ENCODE data around the gene WDR48. TPM values are rescaled to one million over a fixed set of nuclear protein-coding genes. Genes with fewer than 3 reads are reported as not detected.
A peak's percentile ranks its signal among the peaks of the same experiment; 100 is the strongest.

Gene WDR48
- total RNA-seq, 1 donor from 2014 or later = 23.4 TPM

DNA sequence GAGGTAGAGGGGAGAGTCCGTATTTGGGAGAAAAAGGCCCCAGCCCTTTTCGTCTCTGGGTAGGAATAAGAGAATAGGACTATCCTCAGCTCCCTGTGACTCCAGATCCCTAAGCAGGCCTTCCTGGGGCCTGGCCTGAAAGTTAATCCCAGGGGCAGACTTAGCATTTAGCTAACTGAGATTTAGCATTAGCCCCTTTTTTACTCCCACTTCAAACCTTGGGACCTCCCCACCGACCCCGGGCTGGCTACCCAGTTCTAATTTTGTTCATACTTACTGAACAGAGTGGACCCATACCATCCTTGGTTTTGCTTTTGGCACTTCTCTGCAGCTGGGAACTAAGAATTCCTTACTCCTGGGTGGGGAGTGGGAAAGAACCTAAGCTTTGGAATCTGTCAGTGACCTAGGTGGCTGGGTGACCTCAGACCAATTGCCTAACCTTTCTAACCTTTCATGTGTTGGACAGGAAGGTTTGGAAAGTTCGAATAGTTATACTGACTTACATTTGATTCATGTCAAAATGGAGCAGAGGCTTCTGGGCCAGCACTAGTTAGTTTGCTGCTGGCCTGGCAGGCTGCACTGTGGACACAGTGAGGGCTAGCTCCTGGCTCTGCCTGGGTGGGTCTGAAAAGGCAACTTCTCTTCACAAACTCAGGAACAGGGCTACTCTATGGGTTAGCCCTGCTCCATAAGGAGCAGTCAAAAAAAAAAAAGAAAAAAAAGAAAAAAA, 67.3 kb downstream of the WDR48 start:
- DNase-seq (ENCODE audit: low spot score) = no peak

DNA sequence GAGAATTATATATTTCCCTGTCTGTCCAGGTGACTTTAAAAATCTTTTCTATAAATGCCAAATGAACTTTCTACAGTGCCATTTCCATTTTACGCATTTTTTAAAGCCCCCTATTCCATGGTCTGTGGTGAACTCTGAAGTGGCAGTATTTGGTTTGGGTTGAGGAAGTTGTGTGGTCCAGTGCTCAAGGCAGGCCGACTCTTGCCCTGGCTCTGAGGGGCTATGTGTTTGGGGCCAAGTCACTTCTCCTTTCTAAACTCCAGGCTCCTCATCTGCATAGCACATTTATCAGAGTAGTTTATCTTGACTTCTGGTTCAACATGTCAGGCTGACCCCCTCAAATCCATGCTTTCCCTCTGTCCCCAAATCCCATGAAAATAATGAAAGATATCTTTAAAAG, 69.8 kb downstream of the WDR48 start:
- no peak for DNase-seq (ENCODE audit: low spot score)

DNA sequence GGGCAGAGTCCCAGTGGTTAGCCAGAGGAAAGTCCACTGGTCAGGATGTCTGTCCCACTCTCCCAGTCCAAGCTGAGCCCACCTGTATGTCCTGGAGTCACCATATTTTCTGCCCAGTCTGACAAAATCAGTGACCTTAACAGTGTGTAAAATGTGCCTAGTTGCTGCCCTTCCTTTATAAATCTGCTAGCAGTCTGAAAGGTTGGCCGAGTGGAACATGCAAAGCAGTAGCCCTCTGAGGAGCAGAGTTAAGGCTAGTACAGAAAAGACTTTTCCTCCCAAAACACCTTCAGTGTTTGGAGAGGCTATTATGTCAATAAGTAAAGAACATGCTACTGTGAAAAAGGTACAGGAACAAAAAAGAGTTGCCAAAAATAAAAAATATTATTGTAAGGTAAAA, 71.0 kb downstream of the WDR48 start:
- no peak for DNase-seq (ENCODE audit: low spot score)

DNA sequence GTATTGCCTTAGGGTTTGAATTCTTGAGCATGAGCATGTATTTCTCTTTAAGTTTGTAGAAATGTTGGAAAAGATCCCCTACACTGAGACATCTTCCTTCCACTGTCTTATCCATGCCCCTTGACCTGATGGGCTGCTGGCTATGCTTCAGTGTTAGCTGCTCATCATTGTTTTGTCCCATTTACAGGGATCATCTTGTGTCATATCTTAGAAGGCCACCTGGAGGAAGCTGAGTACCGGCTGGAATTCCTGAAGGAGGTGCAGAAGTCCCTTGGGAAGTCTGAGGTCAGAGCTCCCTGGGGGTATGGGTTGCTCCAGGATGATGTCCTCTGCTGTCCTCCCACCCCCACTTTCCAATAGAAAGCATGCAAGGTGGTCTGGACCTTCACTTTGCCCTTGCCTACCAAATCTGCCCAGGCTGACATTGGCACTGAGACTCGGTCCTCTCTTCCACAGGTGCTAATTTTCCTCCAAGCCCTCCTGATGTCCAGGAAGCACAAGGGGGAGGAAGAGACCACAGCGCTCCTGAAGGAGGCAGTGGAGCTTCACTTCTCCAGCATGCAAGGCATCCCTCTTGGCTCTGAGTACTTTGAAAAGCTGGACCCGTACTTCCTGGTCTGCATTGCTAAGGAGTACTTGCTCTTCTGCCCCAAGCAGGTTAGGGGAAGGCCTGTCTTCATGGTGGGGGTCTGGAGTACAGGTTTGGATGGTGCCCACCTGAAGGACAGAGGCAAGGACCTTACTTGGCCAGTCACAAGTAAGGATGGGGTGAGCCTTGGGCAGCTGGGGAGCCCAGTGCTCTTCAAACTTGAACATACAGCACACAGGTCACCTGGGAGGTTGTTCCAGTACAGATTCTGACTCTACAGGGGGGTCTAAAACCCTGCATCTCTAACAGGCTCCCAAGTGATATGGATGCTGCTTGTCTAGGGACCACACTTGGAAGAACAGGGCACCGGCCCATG, 73.3 kb downstream of the WDR48 start:
- no peak for DNase-seq (ENCODE audit: low spot score)

DNA sequence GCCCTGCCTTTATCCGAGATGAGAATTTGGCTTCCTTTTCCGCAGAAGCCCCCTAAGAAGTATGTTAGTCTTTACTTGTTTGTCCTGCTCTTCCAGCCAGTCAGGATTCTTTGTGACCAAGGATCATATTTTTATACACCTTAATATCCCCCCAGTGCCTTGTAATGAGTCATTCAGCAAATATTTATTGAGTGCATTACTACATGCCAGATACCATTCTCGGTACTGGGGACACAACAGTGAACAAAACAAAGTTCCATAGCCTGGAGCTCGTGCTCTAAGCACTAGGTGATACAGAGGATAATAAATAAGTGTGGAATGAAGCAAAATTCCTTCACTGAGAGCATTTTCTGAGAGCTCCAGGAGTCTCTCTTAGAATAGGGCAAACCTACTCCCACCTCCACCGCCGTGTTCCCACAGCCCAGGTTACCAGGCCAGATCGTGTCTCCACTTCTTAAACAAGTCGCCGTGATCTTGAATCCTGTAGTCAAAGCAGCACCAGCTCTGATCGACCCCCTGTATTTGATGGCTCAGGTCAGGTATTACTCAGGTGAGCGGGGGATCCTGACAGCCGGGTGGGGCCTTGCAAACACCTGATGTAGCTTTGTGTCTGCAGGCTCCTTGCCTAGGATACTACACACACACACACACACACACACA, 74.2 kb downstream of the WDR48 start:
- no peak for DNase-seq (ENCODE audit: low spot score)

DNA sequence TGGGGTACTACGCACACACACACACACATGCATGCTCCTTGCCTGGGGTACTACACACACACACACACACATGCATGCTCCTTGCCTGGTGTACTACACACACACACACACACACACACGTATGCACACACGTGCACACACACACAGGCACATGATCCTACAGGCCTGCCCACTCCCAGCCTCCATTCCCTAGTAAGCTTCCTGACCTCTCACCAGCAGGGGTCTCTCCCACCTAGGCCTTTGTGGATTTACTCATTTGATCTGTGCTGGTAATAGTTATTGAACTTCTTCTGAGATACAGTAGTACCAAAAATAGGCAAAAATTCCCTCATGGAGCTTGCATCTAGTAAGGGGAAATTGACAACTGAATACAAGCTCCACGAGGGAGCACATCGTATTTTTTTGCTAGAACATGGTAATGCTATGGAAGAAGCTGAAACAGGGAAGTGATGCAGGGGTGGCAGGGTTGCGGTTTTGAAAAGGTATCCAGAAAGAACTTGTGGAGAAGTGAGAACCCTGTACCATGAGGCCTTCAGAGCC, 74.8 kb downstream of the WDR48 start:
- DNase-seq (ENCODE audit: low spot score) = no peak

DNA sequence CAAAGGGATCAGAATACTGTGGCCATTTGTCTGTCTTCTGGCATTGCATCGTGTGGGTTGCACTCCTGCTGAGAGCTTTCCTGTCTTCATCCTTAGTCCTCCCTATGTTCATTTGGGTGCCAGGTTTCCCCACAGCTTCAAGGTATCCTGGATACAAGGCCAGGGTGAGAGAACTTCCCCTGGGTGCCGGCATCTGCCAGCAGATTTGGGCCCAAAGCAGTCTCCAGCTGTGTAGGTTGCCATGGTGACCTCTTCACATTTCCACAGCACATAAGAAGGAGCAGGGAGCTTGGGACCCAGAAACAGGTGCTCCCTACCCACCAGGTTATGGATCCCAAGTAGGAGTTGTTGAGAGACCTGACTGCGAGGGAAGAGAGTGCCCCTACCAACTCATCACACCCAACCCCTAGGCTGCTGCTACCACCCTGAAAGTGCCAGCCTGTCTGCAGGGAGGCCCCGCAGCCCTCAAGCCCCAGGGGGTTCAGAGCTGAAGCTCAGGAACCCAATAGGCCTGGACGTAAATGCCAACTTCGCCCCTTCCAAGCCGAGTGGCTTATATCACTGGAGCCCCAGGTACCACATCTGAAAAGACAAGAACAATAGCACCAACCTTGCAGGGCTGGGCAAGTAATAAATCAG, 75.6 kb downstream of the WDR48 start:
- no peak for DNase-seq (ENCODE audit: low spot score)

DNA sequence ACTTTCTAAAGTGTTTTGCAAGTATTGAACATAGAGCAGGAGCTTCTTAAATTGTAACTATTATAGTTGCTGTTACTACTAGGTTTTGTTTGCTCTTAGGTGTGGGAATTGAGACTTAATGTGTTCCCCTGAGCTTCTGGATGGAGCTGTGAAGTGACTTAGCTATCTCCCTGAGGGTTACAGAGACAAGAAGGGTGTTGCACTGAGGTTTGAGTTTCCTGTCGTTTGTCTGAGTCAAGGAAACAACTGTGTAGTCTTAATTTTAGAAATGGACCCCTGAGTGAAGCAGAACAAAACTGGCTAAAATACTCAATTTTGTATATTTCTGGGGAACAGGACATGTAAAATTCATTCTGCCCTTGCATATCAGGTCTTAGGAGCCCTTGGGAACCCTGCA, 76.1 kb downstream of the WDR48 start:
- no peak for DNase-seq (ENCODE audit: low spot score)

DNA sequence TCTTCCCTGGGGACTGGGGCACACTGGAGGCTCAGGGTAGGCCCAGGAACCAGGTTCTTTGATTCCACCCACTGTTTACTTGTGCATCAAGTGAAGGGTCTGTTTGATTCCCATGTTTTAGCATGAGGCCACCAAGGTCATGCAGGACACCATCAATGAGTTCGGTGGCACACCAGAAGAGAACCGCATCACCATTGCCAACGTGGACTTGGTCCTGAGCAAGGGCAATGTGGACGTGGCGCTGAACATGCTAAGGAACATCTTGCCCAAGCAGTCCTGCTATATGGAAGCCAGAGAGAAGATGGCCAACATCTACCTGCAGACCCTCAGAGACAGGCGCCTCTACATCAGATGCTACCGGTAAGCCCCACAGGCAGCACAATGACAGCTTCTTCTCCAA, 77.1 kb downstream of the WDR48 start:
- DNase-seq (ENCODE audit: low spot score) = no peak

DNA sequence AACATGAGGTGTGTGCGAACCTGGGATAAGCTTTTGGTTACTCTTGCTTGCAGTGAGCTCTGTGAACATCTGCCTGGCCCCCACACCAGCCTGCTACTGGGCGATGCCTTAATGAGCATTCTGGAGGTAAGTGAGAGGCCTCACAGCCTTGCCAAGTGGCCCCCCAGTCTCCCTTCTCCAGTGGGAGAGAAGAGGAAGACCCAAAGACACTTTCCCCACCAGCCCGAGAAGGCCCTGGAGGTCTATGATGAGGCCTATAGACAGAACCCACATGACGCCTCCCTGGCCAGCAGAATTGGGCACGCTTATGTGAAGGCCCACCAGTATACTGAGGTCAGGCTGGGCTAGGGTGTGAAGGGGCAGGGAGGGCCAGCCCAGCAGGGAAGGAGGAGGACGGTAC, 78.2 kb downstream of the WDR48 start:
- no peak for DNase-seq (ENCODE audit: low spot score)

DNA sequence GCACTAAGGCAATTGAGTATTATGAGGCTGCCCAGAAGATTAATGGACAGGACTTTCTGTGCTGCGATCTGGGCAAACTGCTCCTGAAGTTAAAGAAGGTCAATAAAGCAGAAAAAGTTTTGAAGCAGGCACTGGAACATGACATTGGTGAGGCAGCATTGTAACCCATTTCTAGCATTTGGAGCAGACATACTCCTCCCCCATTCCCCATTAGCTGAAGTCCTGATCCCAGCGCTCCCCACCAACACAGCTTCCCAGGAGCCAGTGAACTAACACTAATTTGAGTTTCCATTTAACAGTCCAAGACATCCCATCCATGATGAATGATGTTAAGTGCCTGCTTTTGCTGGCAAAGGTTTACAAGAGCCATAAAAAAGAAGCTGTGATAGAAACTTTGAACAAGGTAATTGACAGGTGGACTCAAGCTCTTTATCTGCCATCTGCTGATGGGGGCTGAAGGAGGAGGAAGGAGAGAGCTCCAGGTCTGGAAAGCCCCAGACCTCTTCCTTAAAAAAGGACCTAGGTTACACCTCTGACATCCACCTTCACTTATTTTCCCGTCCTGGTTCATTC, 79.0 kb downstream of the WDR48 start:
- DNase-seq (ENCODE audit: low spot score) = no peak

DNA sequence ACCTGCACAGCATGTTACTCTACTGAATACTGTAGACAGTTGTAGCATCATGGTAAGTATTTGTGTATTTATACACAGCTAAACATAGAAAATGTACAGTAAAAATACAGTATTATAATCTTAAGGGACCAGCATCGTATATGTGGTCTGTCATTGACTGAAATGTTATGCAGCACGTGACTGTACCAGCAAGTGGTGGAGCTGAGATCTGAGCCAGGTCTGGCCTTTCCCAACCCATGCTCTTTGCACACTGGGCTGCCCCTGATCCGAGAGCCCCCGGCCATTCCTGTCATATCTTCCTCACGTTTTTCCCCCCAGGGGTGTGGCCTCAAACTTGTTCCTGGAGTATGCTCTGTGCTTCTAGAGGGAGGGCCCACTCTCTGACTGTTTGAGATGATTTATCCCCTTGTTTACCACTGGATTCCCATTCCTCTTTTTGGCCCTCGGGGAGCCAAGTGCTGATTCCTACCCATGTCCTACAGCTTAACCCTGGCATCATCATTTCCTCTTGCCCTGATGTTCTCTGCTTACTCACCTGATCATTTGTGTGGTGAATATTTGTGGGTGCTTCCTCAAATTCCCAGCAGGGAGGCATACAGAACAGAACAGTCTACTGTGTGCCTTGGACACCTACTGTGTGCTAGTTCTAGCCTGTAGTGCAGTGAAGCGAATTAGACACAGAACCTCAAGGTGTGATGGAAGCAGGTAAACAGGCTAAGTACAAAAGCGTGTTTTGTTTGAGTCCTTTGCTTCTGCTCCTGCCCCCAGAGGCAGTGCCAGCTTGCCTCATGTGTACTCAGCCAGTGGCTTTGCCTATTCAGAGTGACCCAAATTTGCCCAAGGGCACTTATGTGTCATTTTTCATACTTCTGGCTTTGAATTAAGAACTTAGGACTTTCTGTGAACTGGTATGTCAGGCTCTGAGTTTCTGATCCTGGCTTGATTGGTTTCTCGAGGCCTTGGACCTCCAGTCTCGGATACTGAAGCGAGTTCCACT, 80.6 kb downstream of the WDR48 start:
- no peak for DNase-seq (ENCODE audit: low spot score)

DNA sequence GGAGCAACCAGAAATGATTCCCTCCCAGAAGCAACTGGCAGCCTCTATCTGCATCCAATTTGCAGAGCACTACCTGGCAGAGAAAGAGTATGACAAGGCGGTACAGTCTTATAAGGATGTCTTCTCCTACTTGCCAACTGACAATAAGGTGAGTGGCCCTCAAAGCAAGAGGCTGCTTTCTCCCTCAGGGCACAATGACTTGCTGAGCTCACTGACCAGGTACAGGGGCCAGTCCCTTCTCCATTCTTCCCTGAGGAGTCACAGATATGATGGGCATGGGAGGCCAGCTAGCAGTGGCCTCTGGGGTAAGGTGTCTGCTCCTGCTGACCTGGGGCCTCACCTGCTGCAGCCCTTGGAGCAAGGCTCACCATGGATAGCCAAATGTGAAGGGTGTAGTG, 81.3 kb downstream of the WDR48 start:
- no peak for DNase-seq (ENCODE audit: low spot score)

DNA sequence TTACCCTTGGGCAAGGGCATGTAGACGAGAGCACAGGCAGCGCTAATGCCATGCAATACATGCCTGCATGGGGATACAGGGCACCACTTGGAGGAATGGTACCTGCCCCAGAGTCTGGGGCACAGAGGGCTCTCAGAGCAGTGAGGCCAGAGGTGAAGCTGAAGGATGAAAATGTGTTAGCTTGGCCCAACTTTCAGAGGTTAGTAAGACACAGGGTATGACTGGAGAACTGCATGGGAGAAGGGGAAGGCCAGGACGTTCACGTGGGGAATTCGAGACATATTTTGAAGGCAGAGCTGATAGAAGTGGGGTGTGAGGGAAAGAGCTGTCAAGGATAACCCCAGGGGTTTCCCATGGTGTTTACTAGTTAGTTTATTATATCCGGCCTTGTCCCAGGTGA, 82.0 kb downstream of the WDR48 start:
- peak; percentile 62 for DNase-seq (ENCODE audit: low spot score)

DNA sequence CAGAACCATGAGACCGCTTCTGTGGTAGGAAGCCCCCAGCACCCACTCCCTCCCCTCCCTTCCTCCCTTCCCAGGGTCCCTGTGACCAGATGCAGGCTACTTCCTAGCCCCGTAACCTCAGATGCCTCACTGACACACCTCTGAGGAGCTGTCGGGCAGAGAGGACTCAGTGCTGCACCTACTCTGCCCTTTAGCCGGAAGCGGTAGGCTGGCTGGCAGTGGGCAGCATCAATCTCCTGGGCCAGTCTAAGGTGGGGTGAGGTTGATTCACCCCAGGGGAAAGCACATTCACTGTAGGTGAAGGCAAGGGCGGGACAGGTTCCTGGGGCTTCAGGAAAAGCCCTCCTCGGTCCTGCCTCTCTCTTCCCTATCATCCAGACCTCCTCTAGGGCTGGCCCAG, 82.5 kb downstream of the WDR48 start:
- peak; percentile 60 for DNase-seq (ENCODE audit: low spot score)

DNA sequence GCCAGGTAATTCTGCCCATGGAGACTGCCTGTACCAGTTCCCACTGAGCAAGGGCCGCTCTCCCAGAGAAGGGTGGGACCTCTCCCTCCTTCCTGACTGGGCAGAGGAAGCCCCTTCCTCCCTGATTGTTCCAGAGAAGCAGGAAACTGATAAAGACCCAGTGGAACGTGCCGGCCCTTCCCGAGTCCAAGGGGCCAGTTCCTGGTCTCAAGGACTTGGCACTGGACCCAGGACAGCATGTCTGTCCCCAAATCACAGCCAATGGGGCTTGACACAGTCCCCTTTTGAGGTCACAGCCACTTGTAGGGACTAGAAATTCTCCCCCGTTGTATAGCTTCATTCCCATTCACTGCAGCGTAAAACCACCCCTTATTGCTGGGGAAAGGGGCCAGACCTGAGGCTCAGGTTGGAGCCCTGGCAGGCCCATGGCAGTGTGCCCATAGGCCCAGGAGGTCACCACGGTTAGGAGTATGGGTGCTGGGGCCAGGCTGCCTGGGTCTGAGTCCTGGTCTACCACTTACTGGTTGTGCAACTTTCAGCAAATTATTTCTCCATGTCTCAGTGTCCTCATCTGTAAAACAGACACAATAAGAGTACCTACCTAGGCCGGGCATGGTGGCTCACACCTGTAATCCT, 83.5 kb downstream of the WDR48 start:
- DNase-seq (ENCODE audit: low spot score) = peak; percentile 87

DNA sequence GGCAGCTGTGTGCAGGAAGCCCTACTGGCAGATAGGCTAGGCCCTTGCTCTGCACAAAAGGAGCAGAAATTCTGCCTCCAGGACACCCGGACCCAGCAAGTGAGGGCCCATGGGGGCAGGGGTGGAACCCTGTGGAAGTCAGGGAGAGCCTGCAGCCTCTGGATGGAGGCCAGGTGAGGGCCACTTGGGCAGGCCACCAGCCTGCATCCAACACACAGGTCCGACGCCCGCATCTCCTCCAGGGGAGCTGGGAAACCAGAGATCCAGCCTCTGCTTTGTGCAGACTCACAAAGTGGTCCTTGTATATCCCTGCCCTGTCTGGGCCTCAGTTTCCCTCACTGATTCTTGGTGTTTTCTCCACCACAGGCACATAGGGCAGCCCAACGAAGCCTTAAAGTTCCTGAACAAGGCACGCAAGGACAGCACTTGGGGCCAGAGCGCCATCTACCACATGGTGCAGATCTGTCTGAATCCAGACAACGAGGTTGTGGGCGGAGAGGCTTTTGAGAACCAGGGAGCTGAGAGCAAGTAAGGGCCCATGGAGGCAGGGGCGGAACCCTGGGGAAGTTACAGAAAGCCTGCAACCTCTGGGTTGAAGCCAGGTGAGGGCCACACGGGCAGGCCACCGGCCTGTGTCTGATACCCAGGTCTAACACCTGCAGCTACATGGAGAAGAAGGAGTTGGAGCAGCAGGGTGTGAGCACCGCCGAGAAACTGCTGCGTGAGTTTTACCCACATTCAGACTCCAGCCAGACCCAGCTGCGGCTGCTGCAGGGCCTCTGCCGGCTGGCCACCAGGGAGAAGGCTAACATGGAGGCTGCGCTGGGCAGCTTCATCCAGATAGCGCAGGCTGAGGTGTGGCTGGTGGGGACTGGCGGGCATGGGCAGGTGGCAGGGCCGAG, 85.0 kb downstream of the WDR48 start:
- peak; percentile 85 for DNase-seq (ENCODE audit: low spot score)

DNA sequence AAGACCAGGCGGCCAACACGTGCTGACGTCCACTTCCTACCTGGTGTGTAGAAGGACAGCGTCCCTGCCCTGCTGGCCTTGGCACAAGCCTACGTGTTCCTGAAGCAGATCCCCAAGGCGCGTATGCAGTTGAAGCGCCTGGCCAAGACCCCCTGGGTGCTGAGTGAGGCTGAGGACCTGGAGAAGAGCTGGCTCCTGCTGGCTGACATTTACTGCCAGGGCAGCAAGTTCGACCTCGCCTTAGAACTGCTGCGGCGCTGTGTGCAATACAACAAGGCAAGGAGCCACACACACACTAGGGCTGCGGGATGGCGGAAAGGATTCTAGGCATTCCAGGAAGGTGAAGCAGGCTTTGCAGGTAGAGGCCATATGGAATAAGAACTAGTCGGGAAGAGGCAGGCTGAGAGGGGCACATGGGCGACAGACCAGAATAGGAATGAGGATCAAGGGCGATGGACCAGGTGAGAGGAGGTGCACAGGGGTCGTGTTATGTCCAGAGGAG, 85.7 kb downstream of the WDR48 start:
- DNase-seq (ENCODE audit: low spot score) = no peak
